Ascending aorta (tissue), 2 donors: ENCODE measurements around the gene ABLIM3. TPM values are rescaled to one million over a fixed set of nuclear protein-coding genes. Genes with fewer than 3 reads are reported as not detected.

Experiments
- DNase-seq, 2 donors: peaks; one replicate each; pipeline ENCODE4 v3.0.0-alpha.2; 2019; ENCODE audit warnings: low spot score in 2 of 2
- H3K27ac ChIP-seq, 2 donors: fragments of 200-600 bp; sonication (generic); one replicate each; pipeline ENCODE4 v1.5.1; 2016 to 2017; ENCODE audit warnings: mild to moderate bottlenecking in 1 of 2
- H3K27me3 ChIP-seq: fragments of 200-600 bp; sonication (generic); one replicate; pipeline ENCODE4 v1.5.1; 2017
- H3K36me3 ChIP-seq, 2 donors: fragments of 200-600 bp; sonication (generic); one replicate each; pipeline ENCODE4 v1.5.1; 2016
- H3K4me1 ChIP-seq, 2 donors: fragments of 200-600 bp; sonication (generic); one replicate each; pipeline ENCODE4 v1.5.1; 2016 to 2017; ENCODE audit warnings: mild to moderate bottlenecking in 1 of 2
- H3K4me3 ChIP-seq, 2 donors: fragments of 200-600 bp; sonication (generic); one replicate each; pipeline ENCODE4 v1.5.1; 2016 to 2017; ENCODE audit warnings: mild to moderate bottlenecking in 1 of 2
- H3K9me3 ChIP-seq, 2 donors: fragments of 200-600 bp; sonication (generic); one replicate each; pipeline ENCODE4 v1.5.1; 2016
- intact Hi-C: fragments of 100-400 bp; cut with DNase I; formaldehyde crosslinking; loops from one replicate; pipeline ENCODE4 v1.15.1; 2023
- total RNA-seq: library from RNA; depleted of rRNA; stranded (reverse); fragments of >200 nt; gene quantifications from one replicate; pipeline ENCODE4 v1.1.0, GENCODE V29; 2016
- TF ChIP-seq, protein P1 (sequence below), 3 experiments: fragments of 200-600 bp in 2 of 3; fragments of 450-650 bp in 1 of 3; sonication (generic) in 2 of 3; IDR thresholded peaks; one replicate each; pipeline ENCODE4 v1.5.1; 2016 to 2019; ENCODE audit warnings: antibody characterized with exemption in 3 of 3, mild to moderate bottlenecking in 1 of 3, moderate library complexity in 1 of 3

Gene ABLIM3
- total RNA-seq, 1 donor from 2014 or later = 25.8 TPM

DNA sequence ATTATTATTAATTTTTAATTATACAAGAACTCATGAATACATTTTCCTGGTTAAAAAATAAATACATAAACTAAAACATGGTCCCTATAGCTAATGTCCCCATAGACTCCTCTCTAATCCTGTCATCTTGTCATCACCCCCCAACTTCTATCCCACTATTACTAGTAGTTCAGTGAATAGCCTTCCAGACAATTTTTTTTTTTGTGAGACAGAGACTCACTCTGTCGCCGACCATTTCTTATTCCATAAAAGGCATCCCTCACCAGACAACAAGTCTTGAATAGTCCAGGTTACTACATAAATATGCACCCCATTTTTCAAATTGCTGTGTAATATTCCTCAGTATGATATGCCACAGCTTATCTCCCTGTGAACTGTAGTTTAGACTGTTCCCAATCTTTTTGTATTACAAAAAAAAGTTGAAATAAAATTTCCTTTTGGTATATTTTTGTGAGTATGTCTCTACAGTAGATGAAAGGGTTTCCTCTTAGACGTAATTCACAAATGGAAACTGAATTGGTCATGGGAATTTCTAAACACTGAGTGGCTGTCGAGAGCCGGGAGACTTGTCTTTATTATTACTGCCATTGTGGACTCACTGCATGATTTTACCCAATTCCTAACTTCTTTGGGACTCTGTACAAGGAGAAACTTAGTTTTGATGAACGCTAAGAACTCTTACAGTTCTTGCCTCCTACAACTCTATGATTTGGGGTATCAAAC, 6.4 kb upstream of the ABLIM3 start:
- Histone ChIP-seq H3K27me3 (no peaks in the 10 kb centered on the region), H3K4me3 (no peak overlapping the region), H3K9me3 (no peaks in the 10 kb centered on the region), H3K36me3 (no peaks in the 10 kb centered on the region), H3K4me1 (no peaks in the 10 kb centered on the region), H3K27ac (peak overlapping the region in 1 of 2 donors; percentile 29)
- no peak for DNase-seq
- TF ChIP-seq, protein P1, sequence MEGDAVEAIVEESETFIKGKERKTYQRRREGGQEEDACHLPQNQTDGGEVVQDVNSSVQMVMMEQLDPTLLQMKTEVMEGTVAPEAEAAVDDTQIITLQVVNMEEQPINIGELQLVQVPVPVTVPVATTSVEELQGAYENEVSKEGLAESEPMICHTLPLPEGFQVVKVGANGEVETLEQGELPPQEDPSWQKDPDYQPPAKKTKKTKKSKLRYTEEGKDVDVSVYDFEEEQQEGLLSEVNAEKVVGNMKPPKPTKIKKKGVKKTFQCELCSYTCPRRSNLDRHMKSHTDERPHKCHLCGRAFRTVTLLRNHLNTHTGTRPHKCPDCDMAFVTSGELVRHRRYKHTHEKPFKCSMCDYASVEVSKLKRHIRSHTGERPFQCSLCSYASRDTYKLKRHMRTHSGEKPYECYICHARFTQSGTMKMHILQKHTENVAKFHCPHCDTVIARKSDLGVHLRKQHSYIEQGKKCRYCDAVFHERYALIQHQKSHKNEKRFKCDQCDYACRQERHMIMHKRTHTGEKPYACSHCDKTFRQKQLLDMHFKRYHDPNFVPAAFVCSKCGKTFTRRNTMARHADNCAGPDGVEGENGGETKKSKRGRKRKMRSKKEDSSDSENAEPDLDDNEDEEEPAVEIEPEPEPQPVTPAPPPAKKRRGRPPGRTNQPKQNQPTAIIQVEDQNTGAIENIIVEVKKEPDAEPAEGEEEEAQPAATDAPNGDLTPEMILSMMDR (IDR thresholded peaks at IDR 0.05) = no peak
- intact Hi-C loops = no loop called here

DNA sequence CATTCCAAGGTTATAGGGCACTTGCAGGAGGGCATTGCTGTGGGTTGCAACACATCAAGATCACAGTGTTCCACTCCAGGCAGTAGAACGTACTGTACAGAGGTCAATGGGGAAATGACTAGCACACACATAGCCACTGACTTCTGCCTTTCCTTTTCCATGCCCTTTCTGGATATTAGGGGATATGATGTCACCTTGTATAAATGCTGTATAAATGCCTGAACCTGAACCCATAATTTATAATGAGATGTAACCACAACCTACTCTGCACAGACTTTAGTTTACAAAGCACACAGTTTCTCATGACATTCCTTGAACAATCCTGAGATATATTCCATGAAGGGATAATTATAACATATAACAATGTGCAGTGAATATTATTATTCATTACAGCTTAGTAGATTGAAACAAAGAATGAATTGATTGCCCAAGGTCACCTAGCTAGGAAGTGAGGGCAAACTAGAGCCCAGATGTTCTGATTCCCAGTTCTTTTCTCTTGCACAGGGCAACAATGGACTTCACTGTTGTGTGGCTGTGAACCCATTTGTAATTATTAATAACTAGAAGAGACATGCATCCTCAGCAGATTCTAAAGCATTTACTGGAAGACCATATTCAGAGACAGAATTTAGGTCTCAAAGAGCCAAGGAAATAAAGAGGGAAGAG, 5.6 kb upstream of the ABLIM3 start:
- H3K27ac ChIP-seq = no peak overlapping the region

DNA sequence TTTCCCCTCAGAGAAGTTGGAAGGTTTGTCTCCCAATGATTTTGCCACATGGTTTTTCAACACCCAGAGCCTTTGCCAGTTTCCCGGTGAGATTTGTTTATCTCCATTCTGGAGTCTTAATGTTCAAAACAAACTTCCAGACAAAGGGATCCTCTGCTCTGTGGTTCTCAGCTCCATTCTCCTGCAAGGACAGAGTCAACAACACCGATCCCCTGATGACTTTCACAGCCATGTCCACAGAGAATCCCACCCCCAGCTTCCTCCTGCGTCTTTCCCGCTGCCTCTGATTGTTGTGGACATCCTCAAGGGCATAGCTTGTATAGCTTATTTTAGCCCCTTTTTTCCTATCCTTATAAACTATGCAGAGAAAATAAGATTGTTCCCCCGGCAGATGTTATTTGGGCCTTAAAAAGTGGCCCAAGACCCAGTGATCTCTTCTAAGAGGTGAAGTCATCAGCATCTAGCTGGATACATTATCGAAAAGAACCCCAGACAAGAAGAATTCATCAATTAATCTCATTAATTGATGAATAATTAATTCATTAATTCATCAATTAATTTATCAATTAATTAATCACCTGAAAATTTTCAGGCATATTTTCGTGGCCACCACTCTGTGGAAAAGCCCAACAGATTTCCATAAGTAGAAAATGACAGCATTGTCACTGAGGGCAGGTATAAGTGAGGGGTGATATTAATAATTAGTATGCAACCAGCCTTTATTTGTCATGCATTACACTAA, 2.9 kb upstream of the ABLIM3 start:
- intact Hi-C loops = no loop called here
- H3K4me1 ChIP-seq = peaks cover 7 to 9% of the 10 kb centered on the region in 2 donors
- TF ChIP-seq, protein P1 (IDR thresholded peaks at IDR 0.05) = no peak
- H3K4me3 ChIP-seq = no peak overlapping the region
- no peaks in the 10 kb centered on the region for H3K27me3 ChIP-seq
- no peaks in the 10 kb centered on the region for H3K9me3 ChIP-seq
- H3K27ac ChIP-seq = no peak overlapping the region
- no peaks in the 10 kb centered on the region for H3K36me3 ChIP-seq
- no peak for DNase-seq

More for the DNA sequence above, 5.6 kb upstream of the ABLIM3 start:
- TF ChIP-seq, protein P1 (IDR thresholded peaks at IDR 0.05) = no peak
- no peak for DNase-seq
- no peaks in the 10 kb centered on the region for H3K27me3 ChIP-seq
- no peaks in the 10 kb centered on the region for H3K4me1 ChIP-seq
- H3K36me3 ChIP-seq = no peaks in the 10 kb centered on the region
- no peak overlapping the region for H3K4me3 ChIP-seq
- no peaks in the 10 kb centered on the region for H3K9me3 ChIP-seq
- intact Hi-C loops = no loop called here

DNA sequence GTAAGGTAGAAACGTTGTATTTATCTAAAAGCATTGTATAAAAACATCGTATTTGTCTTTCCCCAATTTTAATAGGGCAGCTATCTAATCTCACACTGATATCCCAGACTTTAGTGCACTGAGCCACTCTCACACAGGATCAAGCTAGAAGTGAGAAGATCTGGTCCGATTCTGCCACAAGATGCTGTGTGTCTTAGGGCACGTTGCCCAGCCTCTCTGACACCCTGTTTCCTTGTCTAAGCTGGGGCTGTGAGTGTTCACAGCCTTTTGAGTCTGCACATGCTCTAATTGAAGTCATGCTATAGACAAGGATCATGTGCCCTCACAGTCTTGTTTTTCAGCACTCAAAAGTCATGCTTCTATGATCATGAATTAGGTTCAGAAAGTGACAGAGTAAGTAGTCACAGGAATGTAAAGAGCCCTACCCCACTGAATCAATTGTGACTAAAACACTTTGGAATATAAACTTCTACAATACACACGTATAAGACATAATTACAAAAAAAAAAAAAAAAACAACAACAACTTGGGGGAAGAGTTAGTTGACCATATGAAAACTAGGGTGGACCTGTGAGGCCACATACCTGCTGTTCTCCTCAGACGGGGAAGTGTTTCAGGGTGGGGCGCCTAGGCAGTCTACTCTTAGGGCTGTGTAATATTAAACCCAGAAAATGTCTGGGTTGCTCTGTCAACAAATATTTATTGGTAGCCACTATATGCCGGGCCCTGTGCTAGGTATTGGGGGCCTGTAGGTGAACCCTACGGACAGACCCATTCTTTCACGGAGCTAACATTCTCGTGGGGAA, 893 bp upstream of the ABLIM3 start:
- TF ChIP-seq, protein P1 (IDR thresholded peaks at IDR 0.05) = no peak
- no peak overlapping the region for H3K27ac ChIP-seq
- intact Hi-C loops = loop anchor here (1.0 to 10.0 kb wide), 5 partner anchors 37 to 424 kb away; partner anchors contain the start of gene GRPEL2

More for the DNA sequence above, 893 bp upstream of the ABLIM3 start:
- no peaks in the 10 kb centered on the region for H3K36me3 ChIP-seq
- H3K4me3 ChIP-seq = no peak overlapping the region
- peaks cover 7 to 13% of the 10 kb centered on the region in 2 donors for H3K4me1 ChIP-seq
- no peaks in the 10 kb centered on the region for H3K27me3 ChIP-seq
- no peak for DNase-seq
- no peaks in the 10 kb centered on the region for H3K9me3 ChIP-seq
